Activated T-helper 2 cell treated with anti-CD3 and anti-CD28 coated beads, Interferon-gamma antibody, Interleukin-2, Interleukin-4, amounts not matched to agents 10 μg/mL and 5 μg/mL and 100 μg/mL, durations not matched to agents 14 hours and 24 hours and 36 hours (primary cell): ENCODE measurements around the gene TAOK3. TPM values are rescaled to one million over a fixed set of nuclear protein-coding genes. Genes with fewer than 3 reads are reported as not detected.
A peak's percentile ranks its signal among the peaks of the same experiment; 100 is the strongest.
"Not testable (repeated sequence)": the region's sequence is repeated elsewhere in the genome, so short reads cannot be mapped to it uniquely, and the experiment has no call there.

Source experiments
- DNase-seq: peaks from one replicate; pipeline ENCODE4 v3.0.0; 2021; ENCODE audit warnings: low spot score
- H3K27ac Mint-ChIP-seq: one replicate; pipeline ENCODE4 v1.8.0; 2021; ENCODE audit warnings: mixed read lengths
- H3K27me3 Mint-ChIP-seq: one replicate; pipeline ENCODE4 v1.8.0; 2021; ENCODE audit warnings: low read depth, mixed read lengths
- H3K36me3 Mint-ChIP-seq: one replicate; pipeline ENCODE4 v1.8.0; 2021; ENCODE audit warnings: low read depth, mixed read lengths
- H3K4me1 Mint-ChIP-seq: one replicate; pipeline ENCODE4 v1.8.0; 2021; ENCODE audit warnings: low read depth, mixed read lengths
- H3K4me3 Mint-ChIP-seq: one replicate; pipeline ENCODE4 v1.8.0; 2021; ENCODE audit warnings: low read depth, mild to moderate bottlenecking, moderate library complexity, mixed read lengths
- H3K9me3 Mint-ChIP-seq: one replicate; pipeline ENCODE4 v1.8.0; 2021; ENCODE audit warnings: mixed read lengths
- intact Hi-C: fragments of 100-400 bp; cut with micrococcal nuclease; formaldehyde crosslinking; loops from one replicate; pipeline ENCODE4 v1.15.1; 2023
- total RNA-seq: library from RNA; stranded (reverse); gene quantifications from 2 replicates; pipeline ENCODE4 v1.2.3, GENCODE V29; 2022

Gene TAOK3
- total RNA-seq, 1 donor from 2014 or later = 52.4 TPM

GRCh38 chr12:118299791-118300460 lies 72.8 kb downstream of the TAOK3 start:
- H3K9me3 Mint-ChIP-seq = no peaks in the 10 kb centered on the region
- intact Hi-C loops = no loop called here
- DNase-seq = no peak
- H3K4me3 Mint-ChIP-seq = no peak overlapping the region
- H3K27ac Mint-ChIP-seq = no peak overlapping the region
- peaks cover 32% of the 10 kb centered on the region for H3K4me1 Mint-ChIP-seq
- peaks cover 8% of the 10 kb centered on the region for H3K36me3 Mint-ChIP-seq
- no peaks in the 10 kb centered on the region for H3K27me3 Mint-ChIP-seq

- Mint-ChIP-seq H3K4me3 (no peak overlapping the region), H3K9me3 (no peaks in the 10 kb centered on the region), H3K27me3 (no peaks in the 10 kb centered on the region), H3K36me3 (peaks cover 19% of the 10 kb centered on the region), H3K4me1 (peaks cover 20% of the 10 kb centered on the region), H3K27ac (no peak overlapping the region)
- intact Hi-C loops = no loop called here
- DNase-seq = no peak
Observed at GRCh38 chr12:118297284-118297683, 75.4 kb downstream of the TAOK3 start.

- no peak overlapping the region for H3K27ac Mint-ChIP-seq
- H3K4me1 Mint-ChIP-seq = no peaks in the 10 kb centered on the region
- H3K9me3 Mint-ChIP-seq = no peaks in the 10 kb centered on the region
- no peak overlapping the region for H3K4me3 Mint-ChIP-seq
- H3K36me3 Mint-ChIP-seq = peaks cover 20% of the 10 kb centered on the region
- no peaks in the 10 kb centered on the region for H3K27me3 Mint-ChIP-seq
- intact Hi-C loops = no loop called here
- DNase-seq = no peak
Observed at GRCh38 chr12:118292836-118293235, 79.9 kb downstream of the TAOK3 start.

GRCh38 chr12:118290130-118290529 lies 82.6 kb downstream of the TAOK3 start:
- H3K36me3 Mint-ChIP-seq = peaks cover 29% of the 10 kb centered on the region
- no peaks in the 10 kb centered on the region for H3K4me1 Mint-ChIP-seq
- DNase-seq = no peak
- no peaks in the 10 kb centered on the region for H3K27me3 Mint-ChIP-seq
- no peak overlapping the region for H3K27ac Mint-ChIP-seq
- intact Hi-C loops = no loop called here
- no peaks in the 10 kb centered on the region for H3K9me3 Mint-ChIP-seq
- no peak overlapping the region for H3K4me3 Mint-ChIP-seq

DNA sequence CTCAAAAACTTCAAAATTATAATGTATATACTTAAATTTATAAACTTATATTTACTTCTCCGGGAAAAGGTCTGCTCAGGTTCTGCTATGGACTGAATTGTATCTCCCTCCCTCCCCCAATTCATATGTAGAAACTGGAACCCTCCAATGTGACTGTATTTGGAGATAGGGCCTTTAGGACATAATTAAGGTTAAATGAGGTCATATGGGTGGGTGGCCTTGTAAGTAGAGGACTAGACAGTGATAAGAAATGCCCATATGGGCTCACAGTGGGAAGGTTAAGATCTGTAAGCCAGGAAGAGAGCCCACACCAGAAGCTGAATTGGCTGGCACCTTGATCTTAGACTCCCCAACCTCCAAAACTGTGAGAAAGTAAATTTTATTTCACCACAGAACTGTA lies 84.5 kb downstream of the TAOK3 start:
- Mint-ChIP-seq H3K9me3 (no peaks in the 10 kb centered on the region), H3K36me3 (peaks cover 31% of the 10 kb centered on the region), H3K4me3 (no peak overlapping the region), H3K27ac (no peak overlapping the region), H3K27me3 (no peaks in the 10 kb centered on the region), H3K4me1 (no peaks in the 10 kb centered on the region)
- DNase-seq = no peak
- intact Hi-C loops = no loop called here

- H3K4me1 Mint-ChIP-seq = no peaks in the 10 kb centered on the region
- no peak overlapping the region for H3K4me3 Mint-ChIP-seq
- H3K27ac Mint-ChIP-seq = no peak overlapping the region
- H3K36me3 Mint-ChIP-seq = peaks cover 30% of the 10 kb centered on the region
- no peak for DNase-seq
- intact Hi-C loops = no loop called here
- H3K9me3 Mint-ChIP-seq = no peaks in the 10 kb centered on the region
- no peaks in the 10 kb centered on the region for H3K27me3 Mint-ChIP-seq
Observed at GRCh38 chr12:118287728-118288127, 85.0 kb downstream of the TAOK3 start.

- Mint-ChIP-seq H3K36me3 (peaks cover 52% of the 10 kb centered on the region), H3K27me3 (no peaks in the 10 kb centered on the region), H3K9me3 (peaks cover 11% of the 10 kb centered on the region), H3K4me3 (no peak overlapping the region), H3K4me1 (no peaks in the 10 kb centered on the region), H3K27ac (no peak overlapping the region)
- no peak for DNase-seq
- intact Hi-C loops = no loop called here
Observed at GRCh38 chr12:118282767-118283166, 89.9 kb downstream of the TAOK3 start.

GRCh38 chr12:118278288-118278687 lies 94.4 kb downstream of the TAOK3 start:
- H3K36me3 Mint-ChIP-seq = peaks cover 33% of the 10 kb centered on the region
- H3K27ac Mint-ChIP-seq, H3K4me3 Mint-ChIP-seq, H3K27me3 Mint-ChIP-seq, intact Hi-C loops, H3K4me1 Mint-ChIP-seq, DNase-seq: not testable (repeated sequence)
- H3K9me3 Mint-ChIP-seq = peaks cover 11% of the 10 kb centered on the region

DNA sequence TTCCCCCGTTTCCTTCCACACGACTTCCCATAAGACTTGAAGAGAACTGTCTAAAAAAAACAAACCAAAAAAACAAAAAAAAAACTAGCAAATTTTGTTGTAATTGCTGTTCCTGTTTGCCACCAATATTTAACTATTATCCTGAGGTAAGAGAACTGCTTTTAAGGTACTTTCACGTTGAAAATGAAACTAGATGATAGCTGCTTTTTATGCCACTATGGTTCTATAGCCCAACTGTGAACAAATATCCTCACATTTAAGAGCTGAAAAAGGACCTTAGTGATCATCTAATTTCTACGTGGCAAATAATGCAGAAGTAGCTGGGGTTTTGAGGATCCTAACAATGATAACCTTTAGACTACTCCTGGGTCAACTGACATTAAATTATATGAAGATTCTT lies 98.6 kb downstream of the TAOK3 start:
- intact Hi-C loops = no loop called here
- Mint-ChIP-seq H3K9me3 (peaks cover 7% of the 10 kb centered on the region), H3K4me3 (peak overlapping the region; percentile 37), H3K36me3 (peaks cover 7% of the 10 kb centered on the region), H3K4me1 (peaks cover 8% of the 10 kb centered on the region), H3K27me3 (no peaks in the 10 kb centered on the region), H3K27ac (no peak overlapping the region)
- DNase-seq = no peak

DNA sequence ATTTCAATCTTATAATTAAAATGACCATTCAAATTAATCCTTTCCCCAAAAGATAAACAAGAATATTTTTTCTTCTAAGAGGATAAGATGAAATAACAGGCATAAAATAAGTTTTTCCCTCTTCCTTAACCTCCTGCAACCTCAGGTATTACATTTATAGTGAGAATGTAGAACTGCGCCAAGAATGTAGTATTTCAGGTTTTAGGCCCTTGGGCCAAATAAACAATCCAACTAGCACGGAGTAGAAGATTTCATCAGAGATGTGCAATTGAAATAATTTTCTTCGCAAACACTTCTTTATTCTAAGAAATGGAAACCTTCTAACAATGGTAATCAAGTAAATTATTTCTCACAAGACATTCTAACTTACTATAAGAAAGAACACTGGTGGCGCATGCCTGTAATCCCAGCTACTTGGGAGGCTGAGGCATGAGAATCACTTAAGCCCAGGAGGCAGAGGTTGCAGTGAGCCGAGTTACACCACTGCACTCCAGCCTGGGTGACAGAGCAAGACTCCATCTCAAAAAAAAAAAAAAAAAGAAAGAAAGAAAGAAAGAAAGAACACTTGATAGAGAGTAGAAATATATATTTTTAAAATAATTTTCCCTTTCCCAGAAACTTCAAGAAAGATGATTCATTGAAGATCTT lies 100.8 kb downstream of the TAOK3 start:
- Mint-ChIP-seq H3K4me3 (no peak overlapping the region), H3K36me3 (no peaks in the 10 kb centered on the region), H3K4me1 (peaks cover 8% of the 10 kb centered on the region), H3K27ac (no peak overlapping the region), H3K9me3 (no peaks in the 10 kb centered on the region), H3K27me3 (no peaks in the 10 kb centered on the region)
- DNase-seq = no peak
- intact Hi-C loops = no loop called here

DNA sequence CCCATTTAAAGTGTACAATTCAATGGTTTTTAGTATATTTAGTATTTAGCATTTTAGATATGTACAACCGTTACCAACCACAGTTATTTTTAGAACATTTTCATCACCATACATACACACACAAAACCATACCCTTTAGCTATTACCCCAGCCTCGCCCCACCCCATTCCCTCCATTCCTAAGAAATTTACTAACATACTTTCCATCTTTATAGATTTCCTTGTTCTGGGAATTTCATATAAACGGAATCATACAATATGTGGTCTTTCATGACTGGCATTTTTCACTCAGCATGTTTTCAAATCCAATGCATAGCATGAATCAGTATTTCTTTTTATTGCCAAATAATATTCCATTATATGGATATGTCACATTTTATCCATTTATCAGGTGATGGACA lies 101.5 kb downstream of the TAOK3 start:
- no peak overlapping the region for H3K4me3 Mint-ChIP-seq
- no peaks in the 10 kb centered on the region for H3K9me3 Mint-ChIP-seq
- H3K36me3 Mint-ChIP-seq = no peaks in the 10 kb centered on the region
- intact Hi-C loops = no loop called here
- H3K27ac Mint-ChIP-seq = no peak overlapping the region
- H3K27me3 Mint-ChIP-seq = no peaks in the 10 kb centered on the region
- DNase-seq = no peak
- H3K4me1 Mint-ChIP-seq = peaks cover 8% of the 10 kb centered on the region

- Mint-ChIP-seq H3K4me1 (peaks cover 5% of the 10 kb centered on the region), H3K9me3 (no peaks in the 10 kb centered on the region), H3K4me3 (no peak overlapping the region), H3K27ac (no peak overlapping the region), H3K27me3 (no peaks in the 10 kb centered on the region), H3K36me3 (no peaks in the 10 kb centered on the region)
- no peak for DNase-seq
- intact Hi-C loops = no loop called here
Observed at GRCh38 chr12:118269806-118270205, 102.9 kb downstream of the TAOK3 start.

GRCh38 chr12:118259079-118259478 lies 113.6 kb downstream of the TAOK3 start:
- H3K36me3 Mint-ChIP-seq = peaks cover 56% of the 10 kb centered on the region

More at GRCh38 chr12:118259079-118259478, 113.6 kb downstream of the TAOK3 start:
- Mint-ChIP-seq H3K4me1 (peaks cover 3% of the 10 kb centered on the region), H3K4me3 (no peak overlapping the region), H3K9me3 (peaks cover 6% of the 10 kb centered on the region), H3K27me3 (no peaks in the 10 kb centered on the region), H3K27ac (no peak overlapping the region)
- DNase-seq = no peak
- intact Hi-C loops = no loop called here
